Fibroblast of villous mesenchyme (primary cell): ENCODE results near the gene FRMD4B. TPM values are rescaled to one million over a fixed set of nuclear protein-coding genes. Genes with fewer than 3 reads are reported as not detected.

ENCODE experiments used
- DNase-seq: peaks from one replicate; pipeline ENCODE4 v3.0.0-alpha.2; 2010; ENCODE audit warnings: low read depth
- H3K4me3 ChIP-seq: 2 replicates; pipeline ENCODE4 v1.5.1; 2011; ENCODE audit warnings: low read depth, mild to moderate bottlenecking, low read length
- CTCF ChIP-seq: IDR thresholded peaks from 2 replicates; pipeline ENCODE4 v1.5.1; 2012; ENCODE audit warnings: low read depth, mild to moderate bottlenecking, low read length; ENCODE audit not compliant: insufficient read depth
- total RNA-seq: library from RNA; depleted of rRNA; stranded (reverse); fragments of >200 nt; gene quantifications from 2 replicates; pipeline ENCODE4 v1.2.3, GENCODE V29; 2012

FRMD4B gene
- total RNA-seq, 1 donor = under 0.01 TPM

- no peak for TF ChIP-seq CTCF
- H3K4me3 ChIP-seq = no peak overlapping the region
- DNase-seq = peak; percentile 6
These were observed 20.3 kb upstream of the FRMD4B start for GRCh38 chr3:69406163-69406562.

GRCh38 chr3:69405067-69405466 lies 19.2 kb upstream of the FRMD4B start:
- H3K4me3 ChIP-seq = no peak overlapping the region
- no peak for TF ChIP-seq CTCF

GRCh38 chr3:69403454-69403853 lies 17.6 kb upstream of the FRMD4B start:
- no peak overlapping the region for H3K4me3 ChIP-seq
- no peak for TF ChIP-seq CTCF
- no peak for DNase-seq

More at GRCh38 chr3:69405067-69405466, 19.2 kb upstream of the FRMD4B start:
- no peak for DNase-seq

GRCh38 chr3:69400683-69401082 lies 14.8 kb upstream of the FRMD4B start:
- H3K4me3 ChIP-seq = no peak overlapping the region
- DNase-seq = no peak
- TF ChIP-seq CTCF = no peak

GRCh38 chr3:69392850-69393249 lies 7.0 kb upstream of the FRMD4B start:
- no peak overlapping the region for H3K4me3 ChIP-seq
- TF ChIP-seq CTCF = no peak
- DNase-seq = no peak

GRCh38 chr3:69392415-69392814 lies 6.5 kb upstream of the FRMD4B start:
- no peak for TF ChIP-seq CTCF
- DNase-seq = no peak
- H3K4me3 ChIP-seq = no peak overlapping the region

GRCh38 chr3:69391554-69391953 lies 5.7 kb upstream of the FRMD4B start:
- TF ChIP-seq CTCF = no peak
- H3K4me3 ChIP-seq = no peak overlapping the region
- DNase-seq = no peak
